ENCODE measurements around the gene RAD54L. TPM values are rescaled to one million over a fixed set of nuclear protein-coding genes. Genes with fewer than 3 reads are reported as not detected.
"Not testable (repeated sequence)": the region's sequence is repeated elsewhere in the genome, so short reads cannot be mapped to it uniquely, and the experiment has no call there.

The RAD54L gene
- total and polyA plus RNA-seq, 7 donors, result 1.4 to 11.2 TPM; not detected in 5

GRCh38 chr1:46220808-46221207 is 26.8 kb upstream of the RAD54L start:
- Histone ChIP-seq H3K27ac (peak overlapping the region in 1 of 4 donors; percentile 14), H3K4me1 (peaks cover 0 to 9% (median 4%) of the 10 kb centered on the region in 4 donors), H3K27me3 (no peaks in the 10 kb centered on the region), H3K4me3 (no peak overlapping the region), H3K36me3 (no peaks in the 10 kb centered on the region), H3K9me3 (no peaks in the 10 kb centered on the region)
- intact Hi-C loops (cut with DNase I), result no loop called here
- no peak for DNase-seq
- TF ChIP-seq EP300 (IDR thresholded peaks at IDR 0.05), result no peak
- no peak for TF ChIP-seq CTCF (IDR thresholded peaks at IDR 0.05)
- no peak for TF ChIP-seq POLR2A (IDR thresholded peaks at IDR 0.05)
- TF ChIP-seq POLR2AphosphoS5 (IDR thresholded peaks at IDR 0.05), result no peak
- WGBS, 2 donors, result 81 to 87% methylated on average over 3 of the region's 3 CpGs

GRCh38 chr1:46221749-46222148 is 25.8 kb upstream of the RAD54L start:
- H3K27ac ChIP-seq, result peak overlapping the region in 2 of 4 donors; percentile 17 to 22
- H3K9me3 ChIP-seq, result no peaks in the 10 kb centered on the region
- H3K4me3 ChIP-seq, result no peak overlapping the region
- intact Hi-C loops (cut with DNase I), result no loop called here
- TF ChIP-seq EP300 (IDR thresholded peaks at IDR 0.05) (no peak), POLR2AphosphoS5 (IDR thresholded peaks at IDR 0.05) (no peak), CTCF (IDR thresholded peaks at IDR 0.05) (no peak), POLR2A (IDR thresholded peaks at IDR 0.05) (no peak)
- DNase-seq, result peak; percentile 70
- H3K27me3 ChIP-seq, result no peaks in the 10 kb centered on the region
- peaks cover 0 to 9% (median 4%) of the 10 kb centered on the region in 4 donors for H3K4me1 ChIP-seq
- H3K36me3 ChIP-seq, result no peaks in the 10 kb centered on the region
- WGBS, 2 donors, result 23 to 56% methylated on average over 4 of the region's 4 CpGs

GRCh38 chr1:46223055-46223454 is 24.5 kb upstream of the RAD54L start:
- H3K9me3 ChIP-seq, H3K4me3 ChIP-seq, H3K36me3 ChIP-seq, H3K4me1 ChIP-seq, DNase-seq, H3K27me3 ChIP-seq: not testable (repeated sequence)
- H3K27ac ChIP-seq, result peak overlapping the region in 3 of 4 donors; percentile 2 to 14 (median 9)
- intact Hi-C loops (cut with DNase I), result loop anchor here (1.0 kb wide), 1 partner anchor 186 kb away; no protein-coding TSS in a partner anchor
- 74 to 83% methylated on average over 11 of the region's 11 CpGs for WGBS, 2 donors

- 8 to 20% methylated on average over 6 of the region's 6 CpGs for WGBS, 2 donors
- intact Hi-C loops (cut with DNase I), result loop anchor here (1.0 kb wide), 1 partner anchor 186 kb away; no protein-coding TSS in a partner anchor
- peak; percentile 86 for DNase-seq
Observed at GRCh38 chr1:46223472-46223943, 24.1 kb upstream of the RAD54L start.

GRCh38 chr1:46224966-46225365 is 22.6 kb upstream of the RAD54L start:
- no peak for DNase-seq
- no peak overlapping the region for H3K4me3 ChIP-seq
- no peaks in the 10 kb centered on the region for H3K27me3 ChIP-seq
- H3K4me1 ChIP-seq, result peaks cover 0 to 9% (median 4%) of the 10 kb centered on the region in 4 donors
- H3K9me3 ChIP-seq, result no peaks in the 10 kb centered on the region
- WGBS, 2 donors, result 90 to 91% methylated on average over 4 of the region's 4 CpGs
- H3K27ac ChIP-seq, result no peak overlapping the region
- intact Hi-C loops (cut with DNase I), result no loop called here
- H3K36me3 ChIP-seq, result no peaks in the 10 kb centered on the region
- TF ChIP-seq EP300 (IDR thresholded peaks at IDR 0.05) (no peak), POLR2A (IDR thresholded peaks at IDR 0.05) (no peak), CTCF (IDR thresholded peaks at IDR 0.05) (no peak), POLR2AphosphoS5 (IDR thresholded peaks at IDR 0.05) (no peak)

More at GRCh38 chr1:46223472-46223943, 24.1 kb upstream of the RAD54L start:
- Histone ChIP-seq H3K36me3 (no peaks in the 10 kb centered on the region), H3K9me3 (no peaks in the 10 kb centered on the region), H3K4me3 (no peak overlapping the region), H3K4me1 (peaks cover 0 to 9% (median 4%) of the 10 kb centered on the region in 4 donors), H3K27ac (no peak overlapping the region), H3K27me3 (no peaks in the 10 kb centered on the region)
- TF ChIP-seq POLR2AphosphoS5 (IDR thresholded peaks at IDR 0.05) (no peak), EP300 (IDR thresholded peaks at IDR 0.05) (no peak), CTCF (IDR thresholded peaks at IDR 0.05) (peak; percentile 67 to 84 (median 82)), POLR2A (IDR thresholded peaks at IDR 0.05) (no peak)

GRCh38 chr1:46231231-46231630 is 16.3 kb upstream of the RAD54L start:
- H3K36me3 ChIP-seq; intact Hi-C loops (cut with DNase I); H3K4me1 ChIP-seq; H3K27me3 ChIP-seq; H3K4me3 ChIP-seq; DNase-seq; H3K9me3 ChIP-seq; H3K27ac ChIP-seq: not testable (repeated sequence)
- 92 to 96% methylated on average over 3 of the region's 3 CpGs for WGBS, 2 donors

All from sigmoid colon (tissue), 7 donors.